ENCODE results near the gene TK1. TPM values are rescaled to one million over a fixed set of nuclear protein-coding genes. Genes with fewer than 3 reads are reported as not detected.

Gene TK1, protein sequence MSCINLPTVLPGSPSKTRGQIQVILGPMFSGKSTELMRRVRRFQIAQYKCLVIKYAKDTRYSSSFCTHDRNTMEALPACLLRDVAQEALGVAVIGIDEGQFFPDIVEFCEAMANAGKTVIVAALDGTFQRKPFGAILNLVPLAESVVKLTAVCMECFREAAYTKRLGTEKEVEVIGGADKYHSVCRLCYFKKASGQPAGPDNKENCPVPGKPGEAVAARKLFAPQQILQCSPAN
- 70.7 and 112 TPM in 2 replicates for polyA plus RNA-seq (2012; rRNA removed)
- polyA plus RNA-seq (2012; cell fraction: cytosol; rRNA removed) = 42.3 and 61.2 TPM in 2 replicates
- polyA plus RNA-seq (2012; cell fraction: nucleus; rRNA removed) = 46.5 and 61.3 TPM in 2 replicates

DNA sequence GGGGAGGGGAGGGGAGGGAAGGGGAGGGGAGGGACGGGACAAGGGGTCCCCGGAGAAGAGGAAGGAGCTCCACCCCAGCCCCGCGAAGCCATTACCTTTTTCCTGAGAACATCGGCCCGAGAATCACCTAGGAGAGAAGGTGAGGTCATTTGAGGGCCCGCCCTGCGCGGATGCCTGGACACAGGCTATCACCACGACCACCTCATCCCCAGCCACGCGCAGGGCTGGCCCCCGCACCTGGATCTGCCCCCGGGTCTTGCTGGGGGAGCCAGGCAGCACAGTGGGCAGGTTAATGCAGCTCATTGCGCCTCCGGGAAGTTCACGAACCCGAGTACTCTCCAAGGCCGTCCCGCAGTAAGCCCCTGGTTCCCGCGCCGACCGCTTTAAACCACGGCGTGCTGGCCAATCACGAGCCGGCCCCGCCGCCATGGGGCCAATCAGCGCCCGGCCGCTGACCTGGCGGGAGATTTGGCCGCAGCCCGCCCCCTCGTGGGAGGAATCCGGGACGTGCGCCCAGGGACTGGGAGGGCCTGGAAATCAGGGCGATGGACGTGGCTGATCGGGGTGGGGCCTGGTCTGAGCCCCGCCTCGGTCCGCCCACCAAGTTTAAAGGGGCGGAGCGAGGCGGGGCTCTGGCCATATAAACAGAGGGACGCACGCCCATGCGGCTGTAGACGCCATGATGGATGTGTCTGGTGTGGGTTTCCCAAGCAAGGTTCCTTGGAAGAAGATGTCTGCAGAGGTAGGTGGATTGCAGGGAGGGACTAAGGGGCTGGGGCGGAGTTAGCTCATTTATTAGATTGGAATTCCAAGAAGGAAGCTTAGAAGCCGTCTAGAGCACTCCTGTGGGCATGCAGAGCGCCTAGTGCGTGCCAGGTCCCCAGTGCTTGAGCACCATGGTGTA is at the start of gene TK1, which contains the start of gene AFMID:
TK1 (minus strand) TSS at position 361 of the 904 bp plus-strand sequence; CDS start at position 303, 58 bp downstream.
AFMID (plus strand) TSS at position 671 of the 904 bp plus-strand sequence; CDS start at position 680, 9 bp downstream.
- 7% methylated on average over 34 of the region's 57 CpGs for WGBS (ENCODE audit: low lambda C conversion rate)
- peaks cover 7% of the 10 kb centered on the region in 2 experiments; a peak in 2 of 4 replicates for H3K4me1 ChIP-seq (ENCODE audit: control insufficient read depth in 1 of 2, insufficient read depth in 2 of 2, low read depth in 1 of 2, low read length in 1 of 2)
- H3K4me2 ChIP-seq = peak within 1 kb of the TSS; percentile 87
- peaks cover 7% of the 10 kb centered on the region; the same call in 1 of the 2 replicates for H4K20me1 ChIP-seq (ENCODE audit: insufficient read depth)
- H3K36me3 ChIP-seq (replicated peaks in 1 of 2; ENCODE audit: control insufficient read depth in 1 of 2, insufficient read depth in 2 of 2, low read length in 1 of 2) = peaks cover 0 to 7% of the 10 kb centered on the region in 2 experiments
- peak within 1 kb of the TSS; percentile 54 to 78 for H3K4me3 ChIP-seq (ENCODE audit: low read depth in 2 of 2, low read length in 1 of 2)
- H3K9ac ChIP-seq = peak within 1 kb of the TSS; percentile 75
- H3K79me2 ChIP-seq (ENCODE audit: insufficient read depth) = peaks cover 46% of the 10 kb centered on the region
- H3K27ac ChIP-seq (ENCODE audit: low read depth in 2 of 2, low read length in 1 of 2) = peak within 1 kb of the TSS; percentile 26 to 48; a peak in 2 of 4 replicates
- ChIA-PET CTCF (interaction anchor here (0.6 to 7.7 kb wide), 31 partner anchors 9 to 235 kb away, joined by 3 to 70 read pairs (median 4); partner anchors contain the start of genes SYNGR2 and TMC6), POLR2A (interaction anchor here (0.6 to 1.4 kb wide), 5 partner anchors 12 to 250 kb away, joined by 3 to 4 read pairs (median 3); no protein-coding TSS in a partner anchor)
- H2AFZ ChIP-seq (ENCODE audit: low read depth) = peak within 1 kb of the TSS; percentile 85
- H3K27me3 ChIP-seq (ENCODE audit: insufficient read depth) = no peaks in the 10 kb centered on the region
- no peaks in the 10 kb centered on the region for H3K9me3 ChIP-seq
- H3K9me2 ChIP-seq = no peaks in the 10 kb centered on the region
- peak; percentile 100 for DNase-seq
- H3F3A ChIP-seq (replicated peaks; ENCODE audit: insufficient read depth) = no peaks in the 10 kb centered on the region
- TF ChIP-seq JUND (IDR thresholded peaks at IDR 0.05) (no peak), POLR2AphosphoS5 (IDR thresholded peaks at IDR 0.05; ENCODE audit: low read depth, low read length) (peak; percentile 99), MEF2A (IDR thresholded peaks at IDR 0.05; ENCODE audit: borderline replicate concordance, low read depth) (no peak), NRF1 (IDR thresholded peaks at IDR 0.05; ENCODE audit: low read depth, low read length) (0 out of 2 replicates have a peak, but pooled peaks have one; percentile 20), FOXM1 (IDR thresholded peaks at IDR 0.05; ENCODE audit: low read depth) (peak; percentile 88), TAF1 (IDR thresholded peaks at IDR 0.05; ENCODE audit: borderline replicate concordance, low read depth, low read length) (peak; percentile 83), TEAD4 (IDR thresholded peaks at IDR 0.05; ENCODE audit: borderline replicate concordance, insufficient read depth) (peak; percentile 97), MXI1 (IDR thresholded peaks at IDR 0.05; ENCODE audit: low read depth, low read length) (peak; percentile 99), RXRA (IDR thresholded peaks at IDR 0.05; ENCODE audit: borderline replicate concordance, low read depth) (no peak), RCOR1 (IDR thresholded peaks at IDR 0.05; ENCODE audit: low read length) (no peak), YY1 (IDR thresholded peaks at IDR 0.05; ENCODE audit: low read depth) (peak; percentile 88), CHD2 (IDR thresholded peaks at IDR 0.05; ENCODE audit: low read length, partially characterized antibody) (no peak), GABPA (IDR thresholded peaks at IDR 0.05; ENCODE audit: low read depth) (no peak), GATA2 (CRISPR knock-in tag; IDR thresholded peaks at IDR 0.05) (no peak), RFX5 (IDR thresholded peaks at IDR 0.05; ENCODE audit: low read length) (peak; percentile 57; the same call in 1 of the 2 replicates), FOXJ3 (CRISPR knock-in tag; IDR thresholded peaks at IDR 0.05) (no peak)
- TF ChIP-seq, protein P1, sequence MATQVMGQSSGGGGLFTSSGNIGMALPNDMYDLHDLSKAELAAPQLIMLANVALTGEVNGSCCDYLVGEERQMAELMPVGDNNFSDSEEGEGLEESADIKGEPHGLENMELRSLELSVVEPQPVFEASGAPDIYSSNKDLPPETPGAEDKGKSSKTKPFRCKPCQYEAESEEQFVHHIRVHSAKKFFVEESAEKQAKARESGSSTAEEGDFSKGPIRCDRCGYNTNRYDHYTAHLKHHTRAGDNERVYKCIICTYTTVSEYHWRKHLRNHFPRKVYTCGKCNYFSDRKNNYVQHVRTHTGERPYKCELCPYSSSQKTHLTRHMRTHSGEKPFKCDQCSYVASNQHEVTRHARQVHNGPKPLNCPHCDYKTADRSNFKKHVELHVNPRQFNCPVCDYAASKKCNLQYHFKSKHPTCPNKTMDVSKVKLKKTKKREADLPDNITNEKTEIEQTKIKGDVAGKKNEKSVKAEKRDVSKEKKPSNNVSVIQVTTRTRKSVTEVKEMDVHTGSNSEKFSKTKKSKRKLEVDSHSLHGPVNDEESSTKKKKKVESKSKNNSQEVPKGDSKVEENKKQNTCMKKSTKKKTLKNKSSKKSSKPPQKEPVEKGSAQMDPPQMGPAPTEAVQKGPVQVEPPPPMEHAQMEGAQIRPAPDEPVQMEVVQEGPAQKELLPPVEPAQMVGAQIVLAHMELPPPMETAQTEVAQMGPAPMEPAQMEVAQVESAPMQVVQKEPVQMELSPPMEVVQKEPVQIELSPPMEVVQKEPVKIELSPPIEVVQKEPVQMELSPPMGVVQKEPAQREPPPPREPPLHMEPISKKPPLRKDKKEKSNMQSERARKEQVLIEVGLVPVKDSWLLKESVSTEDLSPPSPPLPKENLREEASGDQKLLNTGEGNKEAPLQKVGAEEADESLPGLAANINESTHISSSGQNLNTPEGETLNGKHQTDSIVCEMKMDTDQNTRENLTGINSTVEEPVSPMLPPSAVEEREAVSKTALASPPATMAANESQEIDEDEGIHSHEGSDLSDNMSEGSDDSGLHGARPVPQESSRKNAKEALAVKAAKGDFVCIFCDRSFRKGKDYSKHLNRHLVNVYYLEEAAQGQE (IDR thresholded peaks at IDR 0.05; ENCODE audit: low read depth, low read length) = no peak
- TF ChIP-seq, protein P2, sequence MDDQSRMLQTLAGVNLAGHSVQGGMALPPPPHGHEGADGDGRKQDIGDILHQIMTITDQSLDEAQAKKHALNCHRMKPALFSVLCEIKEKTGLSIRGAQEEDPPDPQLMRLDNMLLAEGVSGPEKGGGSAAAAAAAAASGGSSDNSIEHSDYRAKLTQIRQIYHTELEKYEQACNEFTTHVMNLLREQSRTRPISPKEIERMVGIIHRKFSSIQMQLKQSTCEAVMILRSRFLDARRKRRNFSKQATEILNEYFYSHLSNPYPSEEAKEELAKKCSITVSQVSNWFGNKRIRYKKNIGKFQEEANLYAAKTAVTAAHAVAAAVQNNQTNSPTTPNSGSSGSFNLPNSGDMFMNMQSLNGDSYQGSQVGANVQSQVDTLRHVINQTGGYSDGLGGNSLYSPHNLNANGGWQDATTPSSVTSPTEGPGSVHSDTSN (IDR thresholded peaks at IDR 0.05) = no peak; the same call in none of the 2 replicates
- TF ChIP-seq, protein P3, sequence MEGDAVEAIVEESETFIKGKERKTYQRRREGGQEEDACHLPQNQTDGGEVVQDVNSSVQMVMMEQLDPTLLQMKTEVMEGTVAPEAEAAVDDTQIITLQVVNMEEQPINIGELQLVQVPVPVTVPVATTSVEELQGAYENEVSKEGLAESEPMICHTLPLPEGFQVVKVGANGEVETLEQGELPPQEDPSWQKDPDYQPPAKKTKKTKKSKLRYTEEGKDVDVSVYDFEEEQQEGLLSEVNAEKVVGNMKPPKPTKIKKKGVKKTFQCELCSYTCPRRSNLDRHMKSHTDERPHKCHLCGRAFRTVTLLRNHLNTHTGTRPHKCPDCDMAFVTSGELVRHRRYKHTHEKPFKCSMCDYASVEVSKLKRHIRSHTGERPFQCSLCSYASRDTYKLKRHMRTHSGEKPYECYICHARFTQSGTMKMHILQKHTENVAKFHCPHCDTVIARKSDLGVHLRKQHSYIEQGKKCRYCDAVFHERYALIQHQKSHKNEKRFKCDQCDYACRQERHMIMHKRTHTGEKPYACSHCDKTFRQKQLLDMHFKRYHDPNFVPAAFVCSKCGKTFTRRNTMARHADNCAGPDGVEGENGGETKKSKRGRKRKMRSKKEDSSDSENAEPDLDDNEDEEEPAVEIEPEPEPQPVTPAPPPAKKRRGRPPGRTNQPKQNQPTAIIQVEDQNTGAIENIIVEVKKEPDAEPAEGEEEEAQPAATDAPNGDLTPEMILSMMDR (IDR thresholded peaks at IDR 0.05) = peak; percentile 85
- TF ChIP-seq, protein P4, sequence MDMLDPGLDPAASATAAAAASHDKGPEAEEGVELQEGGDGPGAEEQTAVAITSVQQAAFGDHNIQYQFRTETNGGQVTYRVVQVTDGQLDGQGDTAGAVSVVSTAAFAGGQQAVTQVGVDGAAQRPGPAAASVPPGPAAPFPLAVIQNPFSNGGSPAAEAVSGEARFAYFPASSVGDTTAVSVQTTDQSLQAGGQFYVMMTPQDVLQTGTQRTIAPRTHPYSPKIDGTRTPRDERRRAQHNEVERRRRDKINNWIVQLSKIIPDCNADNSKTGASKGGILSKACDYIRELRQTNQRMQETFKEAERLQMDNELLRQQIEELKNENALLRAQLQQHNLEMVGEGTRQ (IDR thresholded peaks at IDR 0.05; ENCODE audit: borderline replicate concordance, low read depth, low read length) = no peak
- TF ChIP-seq, protein P5, sequence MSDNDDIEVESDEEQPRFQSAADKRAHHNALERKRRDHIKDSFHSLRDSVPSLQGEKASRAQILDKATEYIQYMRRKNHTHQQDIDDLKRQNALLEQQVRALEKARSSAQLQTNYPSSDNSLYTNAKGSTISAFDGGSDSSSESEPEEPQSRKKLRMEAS (IDR thresholded peaks at IDR 0.05; ENCODE audit: low read depth) = peak; percentile 67; the same call in 1 of the 2 replicates
- TF ChIP-seq, protein P6, sequence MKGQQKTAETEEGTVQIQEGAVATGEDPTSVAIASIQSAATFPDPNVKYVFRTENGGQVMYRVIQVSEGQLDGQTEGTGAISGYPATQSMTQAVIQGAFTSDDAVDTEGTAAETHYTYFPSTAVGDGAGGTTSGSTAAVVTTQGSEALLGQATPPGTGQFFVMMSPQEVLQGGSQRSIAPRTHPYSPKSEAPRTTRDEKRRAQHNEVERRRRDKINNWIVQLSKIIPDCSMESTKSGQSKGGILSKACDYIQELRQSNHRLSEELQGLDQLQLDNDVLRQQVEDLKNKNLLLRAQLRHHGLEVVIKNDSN (IDR thresholded peaks at IDR 0.05; ENCODE audit: borderline replicate concordance, low read depth) = 0 out of 2 replicates have a peak, but pooled peaks have one; percentile 31

All from SK-N-SH (cell line).